Measurements from ENCODE around the gene UMAD1.
"Not testable (repeated sequence)": the region's sequence is repeated elsewhere in the genome, so short reads cannot be mapped to it uniquely, and the experiment has no call there.

The UMAD1 gene

GRCh38 chr7:7798510-7798909 lies 158.0 kb downstream of the UMAD1 start:
- no peak for DNase-seq (ENCODE audit: low spot score)

- no peak for DNase-seq (ENCODE audit: low spot score)
These were observed 158.6 kb downstream of the UMAD1 start for GRCh38 chr7:7799138-7799537.

- no peak for DNase-seq (ENCODE audit: low spot score)
These were observed 162.0 kb downstream of the UMAD1 start for GRCh38 chr7:7802531-7802930.

GRCh38 chr7:7803715-7804178 lies 163.2 kb downstream of the UMAD1 start:
- DNase-seq (ENCODE audit: low spot score) = no peak

- not testable (repeated sequence) for DNase-seq (ENCODE audit: low spot score)
These were observed 164.3 kb downstream of the UMAD1 start for GRCh38 chr7:7804822-7805221.

- DNase-seq (ENCODE audit: low spot score) = no peak
These were observed 165.1 kb downstream of the UMAD1 start for GRCh38 chr7:7805511-7806153.

- no peak for DNase-seq (ENCODE audit: low spot score)
These were observed 167.6 kb downstream of the UMAD1 start for GRCh38 chr7:7808156-7808555.

GRCh38 chr7:7808626-7809025 lies 168.1 kb downstream of the UMAD1 start:
- no peak for DNase-seq (ENCODE audit: low spot score)

GRCh38 chr7:7810380-7810779 lies 169.8 kb downstream of the UMAD1 start:
- DNase-seq (ENCODE audit: low spot score) = no peak

GRCh38 chr7:7810826-7811225 lies 170.3 kb downstream of the UMAD1 start:
- no peak for DNase-seq (ENCODE audit: low spot score)

GRCh38 chr7:7812112-7812511 lies 171.6 kb downstream of the UMAD1 start:
- DNase-seq (ENCODE audit: low spot score) = no peak

GRCh38 chr7:7815395-7815794 lies 174.8 kb downstream of the UMAD1 start:
- DNase-seq (ENCODE audit: low spot score) = no peak

GRCh38 chr7:7816084-7816483 lies 175.5 kb downstream of the UMAD1 start:
- DNase-seq (ENCODE audit: low spot score) = peak; percentile 31

- DNase-seq (ENCODE audit: low spot score) = no peak
These were observed 176.4 kb downstream of the UMAD1 start for GRCh38 chr7:7816816-7817536.

- no peak for DNase-seq (ENCODE audit: low spot score)
These were observed 177.2 kb downstream of the UMAD1 start for GRCh38 chr7:7817748-7818147.

- not testable (repeated sequence) for DNase-seq (ENCODE audit: low spot score)
These were observed 177.6 kb downstream of the UMAD1 start for GRCh38 chr7:7818179-7818578.

GRCh38 chr7:7819442-7820247 lies 179.1 kb downstream of the UMAD1 start:
- DNase-seq (ENCODE audit: low spot score) = no peak

- no peak for DNase-seq (ENCODE audit: low spot score)
These were observed 179.9 kb downstream of the UMAD1 start for GRCh38 chr7:7820409-7820808.

- DNase-seq (ENCODE audit: low spot score) = no peak
These were observed 180.4 kb downstream of the UMAD1 start for GRCh38 chr7:7820939-7821338.

GRCh38 chr7:7821517-7821916 lies 181.0 kb downstream of the UMAD1 start:
- no peak for DNase-seq (ENCODE audit: low spot score)

- DNase-seq (ENCODE audit: low spot score) = not testable (repeated sequence)
These were observed 184.7 kb downstream of the UMAD1 start for GRCh38 chr7:7825294-7825693.

GRCh38 chr7:7829667-7830066 lies 189.1 kb downstream of the UMAD1 start:
- DNase-seq (ENCODE audit: low spot score) = no peak
